SK-N-SH treated with all-trans-retinoic acid at 6 μM for 48 hours (cell line): Measurements from ENCODE around the gene TMEM134.
"Not testable (repeated sequence)": the region's sequence is repeated elsewhere in the genome, so short reads cannot be mapped to it uniquely, and the experiment has no call there.

Experiments
- ATAC-seq: fragments of 200-7000 bp; cut with Tn5 transposase; 3 replicates; pipeline ENCODE4 v1.9.1; 2020; ENCODE audit warnings: mild to moderate bottlenecking, moderate library complexity
- ARNTL ChIP-seq: fragments of 450-650 bp; formaldehyde crosslinking; IDR thresholded peaks from 2 replicates; pipeline ENCODE4 v1.5.0; 2020; ENCODE audit warnings: low read depth, mild to moderate bottlenecking, moderate library complexity, borderline replicate concordance
- BACH2 ChIP-seq: fragments of 250-450 bp; sonication (Bioruptor Pico); IDR thresholded peaks from 2 replicates; pipeline ENCODE4 v1.9.0; 2021; ENCODE audit warnings: mild to moderate bottlenecking, borderline replicate concordance
- CREB5 ChIP-seq: fragments of 250-450 bp; sonication (Bioruptor Pico); IDR thresholded peaks from 2 replicates; pipeline ENCODE4 v1.5.1; 2020; ENCODE audit warnings: low read depth, mild to moderate bottlenecking, moderate library complexity
- CSRNP3 ChIP-seq: fragments of 250-450 bp; sonication (Bioruptor Pico); IDR thresholded peaks from 2 replicates; pipeline ENCODE4 v1.5.1; 2021; ENCODE audit warnings: mild to moderate bottlenecking, moderate library complexity
- ESRRG ChIP-seq: fragments of 250-450 bp; sonication (Bioruptor Pico); IDR thresholded peaks from 2 replicates; pipeline ENCODE4 v1.6.1; 2021; ENCODE audit warnings: mild to moderate bottlenecking
- ISL1 ChIP-seq: fragments of 250-450 bp; sonication (Bioruptor Pico); IDR thresholded peaks from 2 replicates; pipeline ENCODE4 v2.1.2; 2022; ENCODE audit warnings: mild to moderate bottlenecking, moderate library complexity
- OSR1 ChIP-seq: fragments of 250-450 bp; sonication (Bioruptor Pico); IDR thresholded peaks from 2 replicates; pipeline ENCODE4 v1.8.0; 2022; ENCODE audit warnings: moderate library complexity, mild to moderate bottlenecking, inconsistent platforms
- POU6F1 ChIP-seq: fragments of 250-450 bp; sonication (Bioruptor Pico); IDR thresholded peaks from 2 replicates; pipeline ENCODE4 v1.8.0; 2021; ENCODE audit warnings: low read depth, mild to moderate bottlenecking, moderate library complexity, borderline replicate concordance
- PPARA ChIP-seq: fragments of 250-450 bp; sonication (Bioruptor Pico); IDR thresholded peaks from 2 replicates; pipeline ENCODE4 v1.5.0; 2020; ENCODE audit warnings: mild to moderate bottlenecking, borderline replicate concordance
- RARB ChIP-seq: fragments of 250-450 bp; sonication (Bioruptor Pico); IDR thresholded peaks from 2 replicates; pipeline ENCODE4 v1.8.0; 2021; ENCODE audit warnings: mild to moderate bottlenecking, moderate library complexity
- TCF4 ChIP-seq: fragments of 250-450 bp; sonication (Bioruptor Pico); IDR thresholded peaks from 2 replicates; pipeline ENCODE4 v1.8.0; 2021; ENCODE audit warnings: mild to moderate bottlenecking, moderate library complexity, borderline replicate concordance
- TOX ChIP-seq: fragments of 250-450 bp; sonication (Bioruptor Pico); IDR thresholded peaks from 2 replicates; pipeline ENCODE4 v1.8.0; 2021; ENCODE audit warnings: mild to moderate bottlenecking, moderate library complexity, borderline replicate concordance
- TSHZ2 ChIP-seq: fragments of 250-450 bp; sonication (Bioruptor Pico); IDR thresholded peaks from 2 replicates; pipeline ENCODE4 v1.5.0; 2020; ENCODE audit warnings: mild to moderate bottlenecking, moderate library complexity
- ZC3H10 ChIP-seq: fragments of 250-450 bp; sonication (Bioruptor Pico); IDR thresholded peaks from 2 replicates; pipeline ENCODE4 v1.5.1; 2021; ENCODE audit warnings: mild to moderate bottlenecking, moderate library complexity
- ZFP3 ChIP-seq: fragments of 250-450 bp; sonication (Bioruptor Pico); IDR thresholded peaks from 2 replicates; pipeline ENCODE4 v1.5.0; 2020; ENCODE audit warnings: mild to moderate bottlenecking, moderate library complexity
- ZNF565 ChIP-seq: fragments of 450-650 bp; formaldehyde crosslinking; conservative IDR thresholded peaks from 2 replicates; pipeline ENCODE4 v1.5.0; 2020; ENCODE audit warnings: low read depth, mild to moderate bottlenecking, moderate library complexity
- ZNF70 ChIP-seq: fragments of 450-650 bp; formaldehyde crosslinking; IDR thresholded peaks from 2 replicates; pipeline ENCODE4 v1.5.0; 2020; ENCODE audit warnings: mild to moderate bottlenecking, moderate library complexity
- ZNF8 ChIP-seq: fragments of 450-650 bp; formaldehyde crosslinking; IDR thresholded peaks from 2 replicates; pipeline ENCODE4 v1.5.0; 2020; ENCODE audit warnings: mild to moderate bottlenecking, moderate library complexity

TMEM134 gene

GRCh38 chr11:67489885-67490726 is 21.1 kb upstream of the TMEM134 start (continued):
- TF ChIP-seq CREB5 (CRISPR knock-in tag) (no peak), ZNF565 (no peak), ZNF70 (CRISPR knock-in tag) (no peak), ARNTL (CRISPR knock-in tag) (no peak), TCF4 (no peak), RARB (CRISPR knock-in tag) (no peak), CSRNP3 (CRISPR knock-in tag) (no peak)

GRCh38 chr11:67489203-67489884 is 20.3 kb upstream of the TMEM134 start:
- no peak for TF ChIP-seq ZNF565
- TF ChIP-seq ISL1 (CRISPR knock-in tag): no peak
- TF ChIP-seq ZFP3 (CRISPR knock-in tag): no peak
- TF ChIP-seq TCF4: no peak
- TF ChIP-seq ZNF70 (CRISPR knock-in tag): no peak
- TF ChIP-seq ESRRG: no peak
- no peak for TF ChIP-seq POU6F1
- TF ChIP-seq ZC3H10: no peak
- no peak for TF ChIP-seq ARNTL (CRISPR knock-in tag)
- no peak for TF ChIP-seq TSHZ2 (CRISPR knock-in tag)
- TF ChIP-seq CREB5 (CRISPR knock-in tag): no peak
- TF ChIP-seq PPARA (CRISPR knock-in tag): no peak
- no peak for TF ChIP-seq BACH2 (CRISPR knock-in tag)
- no peak for TF ChIP-seq OSR1 (CRISPR knock-in tag)
- no peak for TF ChIP-seq TOX (CRISPR knock-in tag)
- no peak for TF ChIP-seq RARB (CRISPR knock-in tag)
- no peak for ATAC-seq

- no peak for TF ChIP-seq ZNF8
- TF ChIP-seq CREB5 (CRISPR knock-in tag): no peak
- no peak for TF ChIP-seq CSRNP3 (CRISPR knock-in tag)
- TF ChIP-seq ZNF70 (CRISPR knock-in tag): no peak
- no peak for TF ChIP-seq ISL1 (CRISPR knock-in tag)
- TF ChIP-seq ZNF565: no peak
- ATAC-seq: no peak
Observed at GRCh38 chr11:67486481-67487195, 17.6 kb upstream of the TMEM134 start.

GRCh38 chr11:67485873-67486361 is 16.9 kb upstream of the TMEM134 start:
- not testable (repeated sequence) for ATAC-seq
